ENCODE results near the gene SLC4A4. TPM values are rescaled to one million over a fixed set of nuclear protein-coding genes. Genes with fewer than 3 reads are reported as not detected.

Gene SLC4A4
- total and polyA plus RNA-seq, 10 of the 15 experiments (the other 5 are each of a cell fraction or from before 2014, with no cell fraction given) = 0.05 to 0.44 (median 0.18) TPM

DNA sequence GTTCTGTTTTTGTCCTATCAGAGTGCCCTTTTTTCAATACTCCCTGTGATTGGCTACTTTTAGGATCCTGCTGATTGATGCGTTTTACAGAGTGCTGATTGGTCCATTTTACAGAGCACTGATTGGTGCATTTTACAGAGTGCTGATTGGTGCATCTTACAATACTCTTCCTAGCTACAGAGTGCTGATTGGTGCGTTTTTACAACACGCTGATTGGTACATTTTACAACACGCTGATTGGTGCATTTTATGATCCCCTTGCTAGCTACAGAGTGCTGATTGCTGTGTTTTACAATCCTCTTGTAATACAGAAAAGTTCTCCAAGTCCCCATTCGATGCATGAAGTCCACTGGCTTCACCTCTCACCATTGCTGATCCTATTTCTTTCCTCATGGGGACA lies 268.3 kb downstream of the SLC4A4 start (continued):
- TF ChIP-seq, protein P1, sequence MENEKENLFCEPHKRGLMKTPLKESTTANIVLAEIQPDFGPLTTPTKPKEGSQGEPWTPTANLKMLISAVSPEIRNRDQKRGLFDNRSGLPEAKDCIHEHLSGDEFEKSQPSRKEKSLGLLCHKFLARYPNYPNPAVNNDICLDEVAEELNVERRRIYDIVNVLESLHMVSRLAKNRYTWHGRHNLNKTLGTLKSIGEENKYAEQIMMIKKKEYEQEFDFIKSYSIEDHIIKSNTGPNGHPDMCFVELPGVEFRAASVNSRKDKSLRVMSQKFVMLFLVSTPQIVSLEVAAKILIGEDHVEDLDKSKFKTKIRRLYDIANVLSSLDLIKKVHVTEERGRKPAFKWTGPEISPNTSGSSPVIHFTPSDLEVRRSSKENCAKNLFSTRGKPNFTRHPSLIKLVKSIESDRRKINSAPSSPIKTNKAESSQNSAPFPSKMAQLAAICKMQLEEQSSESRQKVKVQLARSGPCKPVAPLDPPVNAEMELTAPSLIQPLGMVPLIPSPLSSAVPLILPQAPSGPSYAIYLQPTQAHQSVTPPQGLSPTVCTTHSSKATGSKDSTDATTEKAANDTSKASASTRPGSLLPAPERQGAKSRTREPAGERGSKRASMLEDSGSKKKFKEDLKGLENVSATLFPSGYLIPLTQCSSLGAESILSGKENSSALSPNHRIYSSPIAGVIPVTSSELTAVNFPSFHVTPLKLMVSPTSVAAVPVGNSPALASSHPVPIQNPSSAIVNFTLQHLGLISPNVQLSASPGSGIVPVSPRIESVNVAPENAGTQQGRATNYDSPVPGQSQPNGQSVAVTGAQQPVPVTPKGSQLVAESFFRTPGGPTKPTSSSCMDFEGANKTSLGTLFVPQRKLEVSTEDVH (IDR thresholded peaks at IDR 0.05; ENCODE audit: low read depth, partially characterized antibody) = no peak
- TF ChIP-seq CBX5 (IDR thresholded peaks at IDR 0.05; ENCODE audit: low read depth) = no peak

GRCh38 chr4:71607780-71608677 lies 269.2 kb downstream of the SLC4A4 start:
- H2AFZ ChIP-seq (ENCODE audit: control insufficient read depth, low read depth, low read length) = no peak overlapping the region
- H3K27ac ChIP-seq (ENCODE audit: control insufficient read depth, insufficient read depth) = no peak overlapping the region
- no peak overlapping the region for H3K4me2 ChIP-seq (ENCODE audit: control insufficient read depth, insufficient read depth)
- POLR2A ChIA-PET = no interaction called here
- in situ Hi-C loops (cut with MboI) (no loop called here), intact Hi-C loops (cut with micrococcal nuclease; ENCODE audit: unreplicated experiment) (no loop called here)
- no peaks in the 10 kb centered on the region for H4K20me1 ChIP-seq (ENCODE audit: control insufficient read depth, insufficient read depth)
- H3K4me3 ChIP-seq = no peak overlapping the region
- H3K79me2 ChIP-seq (ENCODE audit: control insufficient read depth, insufficient read depth, low read length) = no peaks in the 10 kb centered on the region
- no peak for ATAC-seq
- DNase-seq (ENCODE audit: low read depth, low spot score) = no peak
- 0% methylated on average over 3 of the region's 3 CpGs for WGBS (ENCODE audit: insufficient coverage, insufficient replicate concordance, low lambda C conversion rate, missing lambda C conversion rate)
- H3K9me3 ChIP-seq (replicated peaks; ENCODE audit: control insufficient read depth, insufficient read depth, low read length) = no peaks in the 10 kb centered on the region; the same call in 2 of the 3 replicates
- RAD21 ChIA-PET (ENCODE audit: unreplicated experiment) = no interaction called here
- no TSS peak for BruUV-seq (replicated peaks)
- SMC1A ChIA-PET (ENCODE audit: uncharacterized antibody, unreplicated experiment) = no interaction called here
- no peak overlapping the region for H3K9ac ChIP-seq (ENCODE audit: control insufficient read depth, insufficient read depth, low read length)
- FAIRE-seq = no peak
- CTCF ChIA-PET = no interaction called here
- no peak for TF ChIP-seq ZNF622 (IDR thresholded peaks at IDR 0.05)
- TF ChIP-seq SPI1 (IDR thresholded peaks at IDR 0.05; ENCODE audit: borderline replicate concordance, insufficient read depth, low read depth, low read length) = peak; percentile 68; the same call in 1 of the 2 replicates
- H3K4me1 ChIP-seq (ENCODE audit: control insufficient read depth, insufficient read depth, low read length) = no peaks in the 10 kb centered on the region
- H3K36me3 ChIP-seq (ENCODE audit: control insufficient read depth in 2 of 2, insufficient read depth in 2 of 2, low read length in 1 of 2) = no peaks in the 10 kb centered on the region
- no peaks in the 10 kb centered on the region for H3K27me3 ChIP-seq (replicated peaks in 1 of 2; ENCODE audit: control insufficient read depth in 2 of 2, insufficient read depth in 2 of 2, low read length in 1 of 2)

All from GM12878 (cell line).